GM21423 (cell line): ENCODE measurements around the gene SPATA19.

Experiments
- ATAC-seq: cut with Tn5 transposase; IDR thresholded peaks from one replicate; pipeline ENCODE4 v1.9.1; 2021; ENCODE audit warnings: mild to moderate bottlenecking, moderate library complexity; ENCODE audit not compliant: unreplicated experiment

Gene SPATA19

GRCh38 chr11:133835593-133836548, 9.4 kb downstream of the SPATA19 start:
- ATAC-seq = no peak

GRCh38 chr11:133834682-133835592, 10.4 kb downstream of the SPATA19 start:
- ATAC-seq = peak; percentile 89

GRCh38 chr11:133833898-133834681, 11.2 kb downstream of the SPATA19 start:
- no peak for ATAC-seq

DNA sequence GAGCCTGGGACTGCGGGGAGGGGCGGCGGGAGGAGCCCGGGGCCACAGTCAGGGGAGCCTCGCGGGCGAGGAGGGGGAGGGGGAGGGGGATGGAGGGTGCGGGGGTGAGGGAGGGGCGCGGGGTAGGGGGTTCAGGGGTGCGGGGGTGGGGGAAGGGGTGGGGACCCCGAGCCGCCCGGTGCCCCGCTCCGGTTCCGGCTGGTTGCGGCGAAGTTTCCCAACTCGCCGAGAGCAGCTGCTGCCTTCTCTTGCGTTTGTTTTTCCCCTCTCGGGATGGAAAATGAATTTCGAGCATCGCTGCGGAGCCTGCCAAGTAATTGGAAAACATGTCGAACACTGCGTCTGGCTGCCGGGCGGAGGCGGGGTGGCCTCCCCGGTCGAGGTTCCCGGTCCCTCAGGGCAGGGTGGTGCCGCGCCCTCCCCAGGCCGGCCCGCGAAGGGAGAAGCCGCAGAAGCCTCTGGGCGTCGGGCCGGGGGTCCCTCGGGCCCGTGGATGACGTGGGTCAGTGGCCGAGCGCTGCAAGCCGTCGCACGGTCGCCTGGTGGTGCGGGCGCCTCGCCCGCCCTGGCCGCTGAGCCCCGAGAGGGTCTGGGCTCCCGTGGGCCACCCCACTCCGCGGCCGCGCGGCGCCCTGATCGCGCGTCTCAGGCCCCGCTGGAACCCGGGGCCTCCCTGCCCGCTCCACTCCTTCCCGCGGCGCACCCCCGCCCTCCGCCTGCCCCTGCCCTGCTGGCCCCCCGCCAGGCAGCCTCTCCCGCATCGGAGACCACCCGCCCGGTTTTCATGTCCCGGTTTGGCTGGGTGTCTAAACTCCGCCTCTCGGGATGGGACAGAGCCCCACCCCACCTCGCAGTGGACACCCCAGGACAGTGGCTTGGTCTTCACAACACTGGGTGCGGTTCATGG, 12.1 kb downstream of the SPATA19 start:
- ATAC-seq = no peak

DNA sequence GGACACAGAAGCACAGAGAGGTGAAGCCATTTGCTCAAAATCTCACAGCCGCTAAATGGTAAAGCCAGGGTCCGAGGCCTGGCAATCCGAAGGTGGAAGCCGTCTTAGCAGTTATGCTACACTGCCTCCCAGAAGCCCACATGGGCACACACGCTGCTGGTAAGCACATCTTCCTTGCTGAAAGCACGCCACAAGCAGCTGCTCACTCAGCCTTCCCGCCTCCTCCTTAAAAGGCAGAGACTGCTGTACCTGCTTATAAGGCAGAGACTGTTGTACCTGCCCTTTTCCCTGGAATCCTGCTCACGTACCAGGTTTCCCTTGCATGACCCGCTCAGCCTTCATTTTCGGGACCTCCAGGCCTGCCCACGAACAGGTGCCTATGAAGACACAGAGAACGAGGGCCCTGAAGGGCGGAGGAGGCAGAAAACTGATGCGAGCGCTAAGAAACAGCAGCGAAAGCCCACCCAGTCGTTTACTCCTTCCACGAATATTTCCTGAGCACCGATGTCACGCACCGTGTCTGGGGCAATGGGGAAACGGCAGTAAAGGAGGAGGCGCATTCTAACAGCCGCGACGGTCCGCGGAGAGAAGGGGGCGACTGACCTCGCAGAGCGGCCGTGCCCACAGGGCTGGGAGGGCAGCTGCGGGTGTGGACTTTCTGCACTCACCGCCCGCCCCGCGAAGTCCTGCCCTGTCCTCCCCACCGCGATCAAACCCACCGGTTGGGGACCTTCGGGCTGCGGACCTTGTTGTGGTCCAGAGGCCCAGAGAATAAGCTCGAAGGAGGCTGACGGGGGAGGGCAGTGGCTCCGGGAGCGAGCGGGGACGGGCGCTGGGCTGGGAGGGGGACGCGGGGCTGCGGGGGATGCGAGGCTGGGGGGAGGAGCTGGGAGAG, 13.0 kb downstream of the SPATA19 start:
- no peak for ATAC-seq

- no peak for ATAC-seq
Measured at GRCh38 chr11:133830931-133831907, 14.1 kb downstream of the SPATA19 start.

DNA sequence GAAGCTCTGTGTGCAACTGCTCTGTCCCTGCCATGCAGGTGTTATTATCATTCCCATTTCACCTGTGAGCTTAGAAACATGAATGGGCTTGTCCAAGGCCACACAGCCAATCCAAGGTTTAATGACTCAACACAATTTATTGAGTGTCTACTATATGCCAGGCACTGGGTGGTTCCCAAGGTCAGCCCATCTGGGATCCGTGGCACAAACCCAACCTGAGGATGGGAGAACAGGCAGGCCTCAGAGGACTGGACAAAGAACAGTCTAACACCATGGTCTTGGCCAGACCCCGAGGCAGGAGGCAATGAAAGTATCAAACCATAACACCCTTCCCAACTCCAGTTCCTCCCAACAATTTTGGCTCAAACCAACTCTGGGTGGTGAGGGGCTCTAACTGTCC, 15.7 kb downstream of the SPATA19 start:
- no peak for ATAC-seq

DNA sequence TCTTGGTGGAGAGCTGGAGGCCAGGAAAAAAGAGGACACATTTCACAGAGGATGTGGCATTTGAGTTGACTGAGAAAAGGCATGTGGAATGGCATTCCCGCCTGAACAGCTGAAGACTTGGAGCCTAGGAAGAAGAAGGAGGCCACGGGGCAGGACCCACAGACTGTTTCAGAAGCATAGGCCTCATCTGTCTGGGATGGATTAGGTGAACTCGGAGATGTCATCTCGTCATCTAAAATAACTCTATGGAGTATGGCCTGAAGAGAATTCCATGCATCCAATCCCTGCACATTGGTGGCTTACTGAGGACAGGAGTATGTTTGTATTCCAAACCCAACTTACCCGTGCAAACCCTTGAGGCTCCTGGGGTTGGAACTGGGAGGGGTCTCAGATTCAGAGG, 16.4 kb downstream of the SPATA19 start:
- ATAC-seq = no peak

DNA sequence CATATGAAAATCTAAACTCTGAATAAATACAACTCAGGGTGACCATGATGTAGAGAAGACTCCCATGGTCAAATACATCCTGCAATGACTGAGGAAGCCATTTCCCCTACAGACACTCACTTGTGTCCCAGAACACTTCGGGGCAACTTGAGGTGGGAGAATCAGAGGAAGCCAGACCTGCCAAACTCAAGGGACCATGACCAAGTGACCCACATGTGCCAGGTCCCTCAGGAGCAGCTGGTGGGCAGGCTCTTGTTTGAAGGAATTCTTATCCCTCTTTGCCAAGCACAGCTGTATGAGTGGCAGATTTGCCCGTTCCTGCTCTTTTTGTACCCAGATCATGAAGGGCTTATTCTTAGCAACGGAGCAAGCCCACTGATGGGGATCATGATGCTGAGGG, 17.8 kb downstream of the SPATA19 start:
- ATAC-seq = no peak

DNA sequence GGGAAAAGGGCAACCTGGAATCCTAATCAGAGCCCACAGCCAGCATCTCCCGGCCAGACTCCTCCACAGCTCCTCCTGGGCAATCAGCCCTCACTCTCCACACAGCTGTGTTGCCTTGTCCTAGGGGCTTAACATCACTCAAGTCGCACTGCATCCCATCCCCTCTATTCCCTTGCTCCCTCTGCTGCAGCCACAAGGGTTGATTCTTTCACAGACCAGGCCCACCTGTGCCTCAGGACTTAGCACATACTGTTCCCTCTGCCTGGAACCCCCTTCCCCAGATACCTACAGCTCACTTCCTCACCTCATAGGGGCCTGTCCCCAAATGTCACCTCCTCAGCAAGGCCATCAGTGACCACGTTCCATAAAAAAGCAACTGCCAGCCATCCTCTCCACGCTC, 18.4 kb downstream of the SPATA19 start:
- no peak for ATAC-seq

DNA sequence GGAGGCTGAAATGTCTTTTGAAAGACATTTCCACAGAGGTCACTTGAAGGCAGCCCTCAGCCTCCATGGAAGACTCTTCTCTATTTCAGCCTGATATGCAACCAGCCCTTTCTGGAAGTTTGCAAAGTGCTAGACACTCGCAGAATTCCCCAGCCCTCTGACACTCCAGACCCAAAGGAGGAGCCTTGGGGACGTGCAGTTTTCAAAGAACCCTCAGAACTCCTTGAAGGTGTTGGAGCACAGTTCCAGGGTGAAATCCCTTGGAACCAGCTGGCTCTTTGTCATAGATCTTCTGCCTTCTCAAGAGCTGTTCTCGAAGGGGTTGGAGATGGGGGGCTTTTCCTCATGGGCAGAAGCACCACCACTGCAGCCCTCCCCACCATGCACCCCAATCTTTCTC, 19.6 kb downstream of the SPATA19 start:
- ATAC-seq = no peak

DNA sequence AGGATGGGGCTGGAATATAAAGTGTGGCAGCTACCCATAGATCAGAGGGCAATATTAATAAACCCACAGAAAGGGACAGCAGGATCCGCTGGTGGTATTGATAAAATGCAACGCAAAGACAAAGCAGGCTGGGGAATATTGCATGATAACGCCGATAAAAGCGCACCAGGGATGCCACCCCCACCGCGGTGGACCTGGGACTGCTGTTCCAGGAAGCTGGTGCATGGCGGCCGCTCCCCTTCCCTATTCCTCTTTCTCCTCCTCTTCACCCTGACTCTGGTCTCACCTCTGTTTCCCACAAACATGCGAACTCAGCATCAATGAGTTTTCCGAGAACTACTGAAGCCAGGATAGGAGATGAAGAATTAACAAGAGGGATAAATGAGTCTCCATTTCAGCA, 20.2 kb downstream of the SPATA19 start:
- ATAC-seq = no peak

- no peak for ATAC-seq
Measured at GRCh38 chr11:133824593-133824992, 20.7 kb downstream of the SPATA19 start.

GRCh38 chr11:133823614-133824013, 21.7 kb downstream of the SPATA19 start:
- ATAC-seq = no peak

- ATAC-seq = no peak
Measured at GRCh38 chr11:133823211-133823610, 22.1 kb downstream of the SPATA19 start.

DNA sequence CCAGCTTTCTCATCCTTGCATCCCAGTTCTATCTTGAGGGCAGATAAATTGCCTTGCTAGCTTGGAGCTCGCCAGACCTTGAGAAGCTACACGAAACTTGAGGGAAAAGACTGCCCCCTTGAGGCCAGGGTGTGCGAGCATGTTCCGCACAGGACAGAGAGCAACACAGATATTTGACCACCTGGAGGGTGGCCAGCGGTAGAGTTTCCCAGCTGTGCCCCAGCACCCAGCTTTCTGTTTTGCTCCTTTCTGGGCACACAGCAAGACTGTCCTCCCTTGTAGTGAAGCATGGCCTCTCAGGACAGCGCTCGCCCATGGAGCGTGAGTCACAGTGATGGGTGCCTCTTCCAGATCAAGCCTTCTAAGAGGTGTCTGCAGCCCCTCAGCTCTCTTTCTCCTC, 23.5 kb downstream of the SPATA19 start:
- ATAC-seq = no peak

DNA sequence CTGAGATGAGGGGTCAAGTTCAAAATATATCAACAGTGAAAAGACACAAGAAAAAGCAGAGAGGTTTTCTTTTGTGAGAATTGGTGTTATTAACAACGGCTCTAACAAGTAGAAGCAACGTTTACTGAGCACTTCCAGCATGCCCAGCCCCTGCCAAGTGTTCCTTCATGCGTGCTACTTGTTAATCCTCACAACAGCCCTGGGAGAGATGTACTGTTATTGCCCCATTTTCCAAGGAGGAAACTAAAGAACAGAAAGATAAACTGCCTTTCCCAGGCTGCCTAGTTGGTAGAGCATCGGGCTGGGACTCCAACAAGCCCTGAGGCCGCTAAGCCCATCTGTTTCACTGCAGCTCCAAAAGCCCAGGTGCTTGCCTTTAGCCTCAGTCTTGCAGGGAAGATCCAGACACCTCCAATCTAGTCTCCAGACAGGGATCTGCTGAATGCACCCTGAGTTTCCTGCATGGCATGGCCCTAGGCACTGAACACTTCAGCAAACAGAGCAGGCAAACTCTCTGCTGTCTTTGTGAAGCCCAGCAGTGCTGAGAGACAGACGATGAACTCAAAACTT, 25.5 kb downstream of the SPATA19 start:
- no peak for ATAC-seq
